Neural cell (in vitro differentiated cells): Measurements from ENCODE around the gene HECW1. TPM values are rescaled to one million over a fixed set of nuclear protein-coding genes. Genes with fewer than 3 reads are reported as not detected.
"Not testable (repeated sequence)": the region's sequence is repeated elsewhere in the genome, so short reads cannot be mapped to it uniquely, and the experiment has no call there.

Source experiments
- H2AFZ ChIP-seq: fragments of 200-600, 300-800 bp; sonication (generic), shearing (Covaris generic); 2 replicates; pipeline ENCODE4 v1.6.0; 2014; ENCODE audit warnings: low read depth, mild to moderate bottlenecking, antibody characterized with exemption, low read length, moderate library complexity
- H3F3A ChIP-seq: fragments of 200-600 bp; shearing (Covaris generic); 2 replicates; pipeline ENCODE4 v1.6.1; 2016; ENCODE audit warnings: mild to moderate bottlenecking, moderate library complexity, mixed read lengths, antibody characterized with exemption, low read length; ENCODE audit not compliant: insufficient read depth, poor library complexity, severe bottlenecking
- H3K27ac ChIP-seq: fragments of 200-600, 300-800 bp; sonication (generic), shearing (Covaris generic); 2 replicates; pipeline ENCODE4 v1.5.1; 2014; ENCODE audit warnings: mild to moderate bottlenecking, low read length, moderate library complexity
- H3K27me3 ChIP-seq: fragments of 300-800, 200-600 bp; sonication (generic), shearing (Covaris generic); 2 replicates; pipeline ENCODE4 v1.6.0; 2014; ENCODE audit warnings: mild to moderate bottlenecking, low read depth, low read length, moderate library complexity; ENCODE audit not compliant: insufficient read depth
- H3K36me3 ChIP-seq: fragments of 300-800, 200-600 bp; sonication (generic), shearing (Covaris generic); 2 replicates; pipeline ENCODE4 v1.5.1; 2014; ENCODE audit warnings: mild to moderate bottlenecking, antibody characterized with exemption, low read length, moderate library complexity; ENCODE audit not compliant: insufficient read depth
- H3K4me2 ChIP-seq: fragments of 300-800, 200-600 bp; sonication (generic), shearing (Covaris generic); 2 replicates; pipeline ENCODE4 v1.6.0; 2014; ENCODE audit warnings: mild to moderate bottlenecking, low read length
- H3K4me3 ChIP-seq: fragments of 300-800, 200-600 bp; sonication (generic), shearing (Covaris generic); 2 replicates; pipeline ENCODE4 v1.5.1; 2014; ENCODE audit warnings: mild to moderate bottlenecking, low read length, moderate library complexity
- H3K79me2 ChIP-seq: fragments of 200-600 bp; shearing (Covaris generic); replicated peaks from 2 replicates; pipeline ENCODE4 v1.6.0; 2014; ENCODE audit warnings: mild to moderate bottlenecking, low read length, moderate library complexity; ENCODE audit not compliant: insufficient read depth
- H3K9ac ChIP-seq: fragments of 300-800, 200-600 bp; sonication (generic), shearing (Covaris generic); 2 replicates; pipeline ENCODE4 v1.6.1; 2016; ENCODE audit warnings: mild to moderate bottlenecking, low read length, mixed read lengths
- H3K9me2 ChIP-seq: fragments of 200-600 bp; shearing (Covaris generic); 2 replicates; pipeline ENCODE4 v1.6.1; 2016; ENCODE audit warnings: mild to moderate bottlenecking, low read length, mixed read lengths; ENCODE audit not compliant: insufficient read depth
- H3K9me3 ChIP-seq: fragments of 200-600, 300-800 bp; sonication (generic), shearing (Covaris generic); 2 replicates; pipeline ENCODE4 v1.6.1; 2016; ENCODE audit warnings: mild to moderate bottlenecking, mixed run types, low read length, moderate library complexity, mixed read lengths
- H4K20me1 ChIP-seq: fragments of 200-600 bp; shearing (Covaris generic); 2 replicates; pipeline ENCODE4 v1.6.1; 2016; ENCODE audit warnings: mild to moderate bottlenecking, mixed run types; ENCODE audit not compliant: insufficient read depth
- CTCF ChIP-seq: fragments of 450-650 bp; IDR thresholded peaks from 2 replicates; pipeline ENCODE4 v1.5.1; 2014; ENCODE audit warnings: antibody characterized with exemption, mild to moderate bottlenecking, moderate library complexity; ENCODE audit not compliant: poor library complexity, severe bottlenecking
- EP300 ChIP-seq: fragments of 450-650 bp; conservative IDR thresholded peaks from 2 replicates; pipeline ENCODE4 v1.6.1; 2014; ENCODE audit warnings: antibody characterized with exemption, mild to moderate bottlenecking, moderate library complexity; ENCODE audit not compliant: poor library complexity, severe bottlenecking
- EZH2 ChIP-seq: fragments of 200-600, 300-800 bp; shearing (Covaris generic), sonication (generic); IDR thresholded peaks from 2 replicates; pipeline ENCODE4 v1.6.1; 2014; ENCODE audit warnings: antibody characterized with exemption, low read length, borderline replicate concordance, mild to moderate bottlenecking; ENCODE audit not compliant: insufficient read depth, poor library complexity, severe bottlenecking
- MXI1 ChIP-seq: fragments of 450-650 bp; conservative IDR thresholded peaks from 2 replicates; pipeline ENCODE4 v1.6.1; 2014; ENCODE audit warnings: antibody characterized with exemption, mild to moderate bottlenecking; ENCODE audit not compliant: poor library complexity, severe bottlenecking
- POLR2AphosphoS5 ChIP-seq: IDR thresholded peaks from 2 replicates; pipeline ENCODE4 v1.6.1; 2012
- RAD21 ChIP-seq: fragments of 450-650 bp; conservative IDR thresholded peaks from 2 replicates; pipeline ENCODE4 v1.6.1; 2014; ENCODE audit warnings: antibody characterized with exemption, mild to moderate bottlenecking, moderate library complexity
- SMC3 ChIP-seq: fragments of 450-650 bp; conservative IDR thresholded peaks from 2 replicates; pipeline ENCODE4 v1.6.1; 2014; ENCODE audit warnings: antibody characterized with exemption, mild to moderate bottlenecking, moderate library complexity; ENCODE audit not compliant: poor library complexity
- TAF1 ChIP-seq: IDR thresholded peaks from 2 replicates; pipeline ENCODE4 v1.6.1; 2012; ENCODE audit warnings: low read depth
- polyA plus RNA-seq: library from polyadenylated mRNA; depleted of rRNA; stranded (reverse); fragments of >200 nt; gene quantifications from 2 replicates; pipeline ENCODE4 v1.2.3, GENCODE V29; 2014
- TF ChIP-seq, protein P1 (sequence below): IDR thresholded peaks from 2 replicates; pipeline ENCODE4 v1.6.1; 2012; ENCODE audit warnings: borderline replicate concordance

The HECW1 gene
- polyA plus RNA-seq, 1 donor from 2014 or later: 13.8 TPM

DNA sequence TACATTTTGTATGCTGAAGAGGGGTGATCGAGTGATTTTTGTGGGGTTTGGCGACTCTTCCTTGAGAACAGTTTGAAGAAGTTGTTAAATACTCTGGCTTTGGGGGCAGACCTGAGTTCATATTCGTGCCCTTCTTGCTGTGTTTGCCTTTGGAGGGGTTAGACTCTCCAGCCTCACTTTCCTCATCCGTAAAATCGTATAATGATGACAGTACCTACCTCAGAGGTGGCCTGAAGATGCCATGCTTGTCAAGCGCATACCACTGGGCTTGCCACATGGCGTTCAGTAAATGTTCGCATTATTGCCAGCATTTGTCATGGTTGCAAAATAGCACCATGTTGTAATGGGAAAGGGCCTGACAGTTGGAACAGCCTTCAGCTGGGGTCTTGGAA lies 471.7 kb downstream of the HECW1 start:
- H3K36me3 ChIP-seq: no peaks in the 10 kb centered on the region
- no peaks in the 10 kb centered on the region for H4K20me1 ChIP-seq
- H3K4me2 ChIP-seq: peak overlapping the region; percentile 88
- H3K79me2 ChIP-seq: peaks cover 33% of the 10 kb centered on the region
- H3K9me3 ChIP-seq: no peaks in the 10 kb centered on the region
- no peak overlapping the region for H3K27ac ChIP-seq
- H3K27me3 ChIP-seq: no peaks in the 10 kb centered on the region
- H3K9me2 ChIP-seq: no peaks in the 10 kb centered on the region
- H3F3A ChIP-seq: no peaks in the 10 kb centered on the region
- TF ChIP-seq EP300 (no peak), MXI1 (no peak)
- H3K9ac ChIP-seq: no peak overlapping the region
- no peak overlapping the region for H2AFZ ChIP-seq
- H3K4me3 ChIP-seq: peak overlapping the region; percentile 89

DNA sequence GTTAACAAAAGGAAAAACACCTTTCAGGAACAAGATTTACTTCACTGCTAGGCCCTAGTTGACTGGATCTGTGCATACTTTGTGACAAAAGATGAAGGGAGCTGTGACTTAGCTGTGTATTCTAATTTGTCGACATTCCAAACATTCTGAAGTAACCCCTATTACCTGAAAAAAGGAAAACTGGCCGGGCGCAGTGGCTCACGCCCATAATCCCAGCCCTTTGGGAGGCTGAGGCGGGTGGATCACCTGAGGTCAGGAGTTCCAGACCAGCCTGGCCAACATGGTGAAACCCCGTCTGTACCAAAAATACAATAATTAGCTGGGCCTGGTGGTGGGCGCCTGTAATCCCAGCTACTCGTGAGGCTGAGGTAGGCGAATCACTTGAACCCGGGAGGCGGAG lies 472.3 kb downstream of the HECW1 start:
- H3K9ac ChIP-seq, H4K20me1 ChIP-seq, H3K4me2 ChIP-seq, H3K9me3 ChIP-seq, H3K27me3 ChIP-seq, H2AFZ ChIP-seq, H3F3A ChIP-seq, H3K27ac ChIP-seq, H3K36me3 ChIP-seq, H3K9me2 ChIP-seq: not testable (repeated sequence)
- H3K4me3 ChIP-seq: peak overlapping the region; percentile 89
- H3K79me2 ChIP-seq: peaks cover 33% of the 10 kb centered on the region

DNA sequence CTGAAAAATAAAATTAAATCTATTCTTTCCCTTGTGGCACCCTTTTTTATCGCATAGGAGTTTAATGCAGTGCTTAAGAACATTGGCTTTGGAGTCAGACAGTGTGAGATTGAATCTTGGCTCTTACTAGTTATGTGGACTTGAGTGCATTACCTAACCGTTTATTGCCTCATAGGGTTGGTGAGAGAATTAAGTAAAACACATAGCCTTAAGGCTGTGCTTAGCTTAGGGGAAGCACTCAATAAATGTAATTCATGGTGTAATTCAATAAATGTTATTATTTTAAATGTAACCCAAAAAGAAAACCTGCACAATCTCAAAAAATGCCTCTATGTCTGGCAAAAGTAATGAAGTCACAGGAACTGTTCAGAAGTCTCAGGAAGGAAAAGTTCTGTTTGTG lies 473.1 kb downstream of the HECW1 start:
- TF ChIP-seq MXI1 (no peak), TAF1 (no peak), EP300 (no peak), RAD21 (no peak), EZH2 (no peak), SMC3 (no peak), CTCF (no peak), POLR2AphosphoS5 (no peak)
- TF ChIP-seq, protein P1, sequence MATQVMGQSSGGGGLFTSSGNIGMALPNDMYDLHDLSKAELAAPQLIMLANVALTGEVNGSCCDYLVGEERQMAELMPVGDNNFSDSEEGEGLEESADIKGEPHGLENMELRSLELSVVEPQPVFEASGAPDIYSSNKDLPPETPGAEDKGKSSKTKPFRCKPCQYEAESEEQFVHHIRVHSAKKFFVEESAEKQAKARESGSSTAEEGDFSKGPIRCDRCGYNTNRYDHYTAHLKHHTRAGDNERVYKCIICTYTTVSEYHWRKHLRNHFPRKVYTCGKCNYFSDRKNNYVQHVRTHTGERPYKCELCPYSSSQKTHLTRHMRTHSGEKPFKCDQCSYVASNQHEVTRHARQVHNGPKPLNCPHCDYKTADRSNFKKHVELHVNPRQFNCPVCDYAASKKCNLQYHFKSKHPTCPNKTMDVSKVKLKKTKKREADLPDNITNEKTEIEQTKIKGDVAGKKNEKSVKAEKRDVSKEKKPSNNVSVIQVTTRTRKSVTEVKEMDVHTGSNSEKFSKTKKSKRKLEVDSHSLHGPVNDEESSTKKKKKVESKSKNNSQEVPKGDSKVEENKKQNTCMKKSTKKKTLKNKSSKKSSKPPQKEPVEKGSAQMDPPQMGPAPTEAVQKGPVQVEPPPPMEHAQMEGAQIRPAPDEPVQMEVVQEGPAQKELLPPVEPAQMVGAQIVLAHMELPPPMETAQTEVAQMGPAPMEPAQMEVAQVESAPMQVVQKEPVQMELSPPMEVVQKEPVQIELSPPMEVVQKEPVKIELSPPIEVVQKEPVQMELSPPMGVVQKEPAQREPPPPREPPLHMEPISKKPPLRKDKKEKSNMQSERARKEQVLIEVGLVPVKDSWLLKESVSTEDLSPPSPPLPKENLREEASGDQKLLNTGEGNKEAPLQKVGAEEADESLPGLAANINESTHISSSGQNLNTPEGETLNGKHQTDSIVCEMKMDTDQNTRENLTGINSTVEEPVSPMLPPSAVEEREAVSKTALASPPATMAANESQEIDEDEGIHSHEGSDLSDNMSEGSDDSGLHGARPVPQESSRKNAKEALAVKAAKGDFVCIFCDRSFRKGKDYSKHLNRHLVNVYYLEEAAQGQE: no peak
- H3K4me3 ChIP-seq: no peak overlapping the region

More for the DNA sequence above, 473.1 kb downstream of the HECW1 start:
- Histone ChIP-seq H2AFZ (no peak overlapping the region), H3F3A (no peaks in the 10 kb centered on the region), H3K4me2 (no peak overlapping the region), H3K9ac (no peak overlapping the region), H4K20me1 (no peaks in the 10 kb centered on the region), H3K9me2 (no peaks in the 10 kb centered on the region), H3K27me3 (no peaks in the 10 kb centered on the region), H3K36me3 (no peaks in the 10 kb centered on the region), H3K79me2 (peaks cover 33% of the 10 kb centered on the region), H3K27ac (no peak overlapping the region), H3K9me3 (no peaks in the 10 kb centered on the region)
